Measurements from ENCODE around the gene ECE1.
"Not testable (repeated sequence)": the region's sequence is repeated elsewhere in the genome, so short reads cannot be mapped to it uniquely, and the experiment has no call there.

The ECE1 gene

DNA sequence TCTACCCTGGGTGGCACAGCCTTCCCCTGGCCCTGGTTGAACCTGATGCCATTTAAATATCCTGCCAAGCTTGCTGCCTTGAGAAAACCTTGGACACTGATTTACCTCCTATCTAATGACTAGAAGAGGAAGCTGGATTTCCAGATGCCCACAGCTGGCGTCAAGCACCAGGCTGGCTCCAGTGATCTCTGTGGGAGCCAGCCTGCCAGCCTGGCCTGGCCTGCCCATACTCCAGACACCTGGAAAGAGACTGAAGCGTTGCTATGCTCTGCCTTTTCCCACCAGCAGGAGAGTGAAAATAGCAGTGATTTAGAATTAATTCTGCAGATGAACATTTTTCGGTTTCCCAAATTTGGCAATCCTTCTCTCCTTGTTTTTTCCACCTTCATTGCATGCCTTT, 102.0 kb downstream of the ECE1 start:
- DNase-seq (ENCODE audit: low read depth in 1 of 2, low spot score in 1 of 2), result no peak

DNA sequence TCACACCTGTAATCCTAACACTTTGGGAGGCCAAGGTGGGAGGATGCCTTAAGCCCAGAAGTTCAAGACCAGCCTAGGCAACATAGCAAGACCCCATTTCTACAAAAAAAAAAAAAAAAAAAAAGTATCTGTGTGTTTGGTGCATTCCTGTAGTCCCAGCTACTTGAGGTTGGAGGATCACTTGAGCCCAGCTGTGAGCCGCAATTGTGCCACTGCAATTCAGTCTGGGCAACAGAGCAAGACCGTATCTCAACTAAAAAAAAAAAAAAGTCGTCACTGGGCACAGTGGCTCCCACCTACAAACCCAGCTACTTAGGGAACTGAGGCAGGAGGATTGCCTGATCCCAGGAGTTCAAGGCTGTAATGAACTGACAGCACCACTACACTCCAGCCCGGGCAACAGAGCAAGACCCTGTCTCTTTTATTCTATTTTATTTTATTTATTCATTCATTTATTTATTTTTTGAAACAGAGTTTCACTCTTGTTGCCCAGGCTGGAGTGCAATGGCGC, 105.0 kb downstream of the ECE1 start:
- no peak for DNase-seq (ENCODE audit: low read depth in 1 of 2, low spot score in 1 of 2)

DNA sequence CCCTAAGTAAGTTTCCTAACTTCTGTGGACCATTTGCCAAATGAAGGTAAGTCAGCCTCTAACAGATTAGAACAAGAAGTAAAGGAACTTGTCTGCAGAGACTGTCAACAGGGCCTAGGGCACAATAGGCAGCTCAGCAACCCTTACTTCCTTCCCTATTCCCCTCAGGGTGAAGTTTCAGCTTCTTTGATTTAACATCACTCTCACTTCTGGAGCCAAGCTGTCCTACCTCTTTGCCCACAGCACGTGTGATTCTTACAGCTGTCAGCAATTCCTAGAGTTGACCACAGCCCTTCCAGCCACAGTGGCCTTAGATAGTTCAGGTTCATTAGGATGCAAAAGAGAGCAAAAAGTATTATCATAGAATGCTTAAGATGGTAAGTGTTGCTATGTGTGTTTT, 106.0 kb downstream of the ECE1 start:
- no peak for DNase-seq (ENCODE audit: low read depth in 1 of 2, low spot score in 1 of 2)

DNA sequence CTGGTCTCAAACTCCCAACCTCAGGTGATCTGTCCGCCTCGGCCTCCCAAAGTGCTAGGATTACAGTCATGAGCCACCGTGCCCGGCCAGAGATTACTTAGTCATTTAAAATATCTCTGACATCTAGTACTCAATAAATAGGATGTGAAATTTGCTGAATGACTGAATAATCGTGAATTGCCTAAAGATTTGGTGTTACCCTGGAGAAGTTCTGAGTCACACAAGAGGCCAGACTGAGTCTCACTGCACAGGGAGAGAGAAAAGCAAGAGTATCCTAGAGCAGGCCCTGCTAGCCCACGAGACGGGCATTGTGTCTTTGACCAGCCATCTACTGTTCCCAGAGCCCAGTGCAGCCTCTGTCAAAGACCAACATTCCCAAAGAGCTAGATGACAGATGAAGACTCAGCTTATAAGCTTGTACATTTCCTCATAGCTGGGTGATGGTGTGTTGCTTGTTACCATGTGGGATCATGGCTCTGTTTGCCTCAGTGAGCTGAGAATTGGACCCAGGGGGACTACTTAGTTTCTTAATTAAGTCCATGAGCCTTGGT, 108.0 kb downstream of the ECE1 start:
- DNase-seq (ENCODE audit: low read depth in 1 of 2, low spot score in 1 of 2), result no peak

DNA sequence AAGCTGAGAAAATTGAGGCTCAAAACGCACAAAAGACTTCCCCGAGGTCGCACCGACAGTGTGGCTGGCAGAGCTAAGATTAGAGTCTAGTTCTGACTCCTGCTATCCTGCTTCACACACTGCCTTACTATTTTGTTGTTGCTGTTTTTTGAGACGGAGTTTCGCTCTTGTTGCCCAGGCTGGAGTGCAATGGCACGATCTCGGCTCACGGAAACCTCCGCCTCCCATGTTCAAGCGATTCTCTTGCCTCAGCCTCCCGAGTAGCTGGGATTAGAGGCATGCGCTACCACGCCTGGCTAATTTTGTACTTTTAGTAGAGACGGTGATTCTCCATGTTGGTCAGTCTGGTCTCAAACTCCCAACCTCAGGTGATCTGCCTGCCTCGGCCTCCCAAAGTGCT, 112.0 kb downstream of the ECE1 start:
- DNase-seq (ENCODE audit: low read depth in 1 of 2, low spot score in 1 of 2), result not testable (repeated sequence)

DNA sequence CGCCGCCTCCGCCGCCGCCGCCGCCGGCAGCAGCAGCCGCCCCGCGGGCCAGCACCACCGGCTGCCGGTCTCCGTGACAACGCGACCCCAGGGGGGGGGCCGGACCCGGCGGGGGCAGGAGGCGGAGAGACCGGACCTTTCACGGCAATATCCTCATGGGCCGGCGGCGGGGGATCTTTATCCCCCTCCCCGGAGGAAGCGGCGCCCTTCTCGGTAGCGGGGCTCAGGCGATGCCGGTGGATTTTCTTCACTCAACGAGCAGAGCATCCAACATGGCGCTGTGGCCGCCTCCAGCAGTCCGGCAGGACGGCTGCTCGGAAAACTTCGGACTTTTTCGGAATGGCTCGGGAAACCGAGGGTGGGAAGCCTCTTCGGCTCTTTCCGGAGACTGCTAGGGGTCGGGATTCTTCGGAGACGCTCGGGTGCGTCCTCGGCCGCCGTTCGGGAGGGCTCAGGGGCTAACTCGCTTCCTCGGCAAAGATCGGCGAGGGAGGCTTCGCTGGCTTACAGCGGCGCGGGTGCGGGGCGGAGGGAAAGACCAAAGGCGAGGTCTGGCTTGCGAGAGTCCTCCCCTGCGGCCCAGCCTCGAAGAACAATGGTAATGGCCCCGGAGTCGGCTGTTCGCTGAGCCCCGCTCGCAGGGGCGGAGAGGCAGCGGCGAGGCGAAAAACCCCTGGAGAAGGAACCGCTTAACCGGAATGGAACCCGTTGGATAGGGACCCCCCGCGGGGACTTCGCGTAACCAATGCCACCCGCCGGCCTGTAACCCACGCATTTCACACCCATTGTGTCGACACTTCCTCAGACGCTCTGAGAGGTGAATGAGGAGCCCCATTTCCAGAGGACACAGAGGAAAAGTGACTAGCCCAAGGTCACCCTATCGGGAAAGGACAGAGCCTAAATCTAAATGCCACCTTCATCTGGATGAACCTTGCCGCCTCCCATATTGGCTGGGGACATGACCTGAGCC, 113.4 kb downstream of the ECE1 start, which contains the start of gene EIF4G3:
TSS of gene EIF4G3 (minus strand) at position 312 of the 970 bp plus-strand sequence. CDS start 174,155 bp downstream, outside the sequence.
- peak; percentile 98 to 99 for DNase-seq (ENCODE audit: low read depth in 1 of 2, low spot score in 1 of 2)

DNA sequence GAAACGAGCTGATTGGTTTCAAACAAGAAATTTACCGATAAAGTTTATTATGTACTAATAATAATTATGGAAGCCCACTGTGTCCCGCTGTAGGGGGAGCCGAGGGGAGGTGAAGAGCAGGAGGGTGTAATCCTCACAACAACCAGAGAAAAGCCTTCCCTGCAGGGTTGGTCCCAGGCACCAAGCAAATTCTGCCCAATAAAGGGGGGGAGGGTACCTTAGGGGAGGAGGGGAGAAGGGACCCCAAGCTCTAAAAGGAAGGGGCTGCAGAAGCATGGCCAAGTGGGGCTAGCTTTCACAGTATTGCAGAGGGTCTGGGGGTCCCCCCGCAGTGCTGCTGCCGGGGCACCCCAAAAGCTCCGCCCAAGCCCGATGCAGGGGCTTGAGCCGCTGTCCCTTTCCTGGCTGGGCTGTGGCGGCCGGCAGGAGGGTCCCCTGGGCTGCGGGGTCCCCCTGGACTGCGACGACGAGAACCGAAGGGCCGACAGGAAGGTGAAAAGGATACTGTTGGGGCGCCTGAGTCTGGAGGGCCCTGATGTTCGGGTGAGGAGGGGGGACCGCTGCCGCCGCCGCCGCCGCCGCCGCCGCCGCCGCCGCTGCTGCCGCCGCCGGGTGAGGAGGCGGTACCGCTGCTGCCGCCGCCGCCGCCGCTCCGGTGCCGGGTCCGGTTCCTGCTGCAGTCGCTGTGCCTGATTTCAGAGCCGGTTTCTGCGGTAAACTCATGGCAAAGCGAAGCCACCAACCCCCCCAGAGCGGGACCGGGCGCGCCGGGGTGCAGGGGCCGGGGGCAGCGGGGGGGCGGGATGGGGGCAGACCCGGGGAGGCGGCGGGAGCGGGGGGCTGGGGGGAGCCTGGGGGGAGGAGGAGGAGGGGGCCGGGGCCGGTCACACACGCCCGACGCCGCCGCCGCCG, 114.3 kb downstream of the ECE1 start:
- peak in 1 of 2 donors; percentile 34 for DNase-seq (ENCODE audit: low read depth in 1 of 2, low spot score in 1 of 2)

DNA sequence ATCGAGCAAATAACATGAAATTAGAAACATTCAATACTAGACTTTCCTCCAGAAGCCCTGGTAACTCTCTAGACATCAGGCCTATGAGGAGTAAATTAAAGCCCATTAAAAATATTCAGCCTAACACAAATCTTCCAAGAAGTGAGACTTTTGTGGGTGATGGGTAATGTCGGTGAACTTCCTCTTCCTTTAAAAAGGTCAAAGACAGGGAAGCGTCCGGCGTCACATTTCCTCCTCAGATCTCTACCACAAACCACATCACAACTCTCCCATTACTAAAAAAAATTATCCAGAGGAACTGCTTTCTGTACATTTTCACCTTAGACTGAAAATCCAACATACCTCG, 115.0 kb downstream of the ECE1 start:
- no peak for DNase-seq (ENCODE audit: low read depth in 1 of 2, low spot score in 1 of 2)

DNA sequence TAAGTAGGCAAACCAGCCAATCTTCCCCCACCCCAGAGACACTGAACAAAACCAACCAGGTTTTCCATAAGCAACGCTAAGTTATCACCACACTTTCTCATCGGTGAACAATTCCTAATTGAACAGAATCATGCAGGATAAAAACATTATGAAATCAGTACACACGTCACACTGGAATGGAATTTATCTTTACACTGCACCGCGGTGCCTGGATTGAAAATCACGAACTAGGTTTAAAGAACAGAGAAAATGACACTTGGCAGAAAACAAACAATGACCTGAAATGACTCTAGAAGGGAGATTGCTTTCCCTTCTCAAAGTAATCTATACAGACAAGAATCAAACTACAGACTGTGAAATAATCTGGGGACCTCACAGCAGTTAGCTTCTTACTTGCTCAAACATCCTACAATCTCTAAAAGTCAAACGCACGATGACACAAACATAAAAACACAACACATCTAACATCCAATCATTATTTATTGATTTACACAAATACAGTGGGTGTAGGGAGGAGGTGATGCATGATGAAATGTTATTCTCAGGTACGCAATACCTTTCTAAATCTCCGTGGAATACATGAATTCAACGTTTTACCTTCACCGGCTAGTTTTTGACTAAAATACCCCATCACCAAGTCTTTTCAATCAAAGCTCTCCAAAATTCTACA, 115.5 kb downstream of the ECE1 start:
- no peak for DNase-seq (ENCODE audit: low read depth in 1 of 2, low spot score in 1 of 2)

DNA sequence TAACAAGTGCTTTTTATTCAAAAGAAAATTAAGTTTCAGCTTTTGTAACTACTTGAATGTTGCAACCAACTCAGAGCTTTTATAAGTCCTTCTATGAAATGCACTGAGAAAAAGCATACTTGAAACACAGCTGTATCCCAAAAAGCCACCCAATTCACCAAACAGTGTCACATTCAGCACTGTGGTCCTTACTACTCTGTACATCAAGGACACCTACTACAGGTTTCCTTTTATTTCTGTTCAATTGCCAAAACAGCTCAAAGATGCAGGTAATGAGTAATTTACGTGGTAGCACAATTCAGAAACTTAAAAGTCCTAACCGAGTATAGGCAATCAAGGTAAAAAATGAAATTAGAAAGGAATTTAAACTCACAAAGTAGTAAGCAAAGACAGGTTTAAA, 116.0 kb downstream of the ECE1 start:
- no peak for DNase-seq (ENCODE audit: low read depth in 1 of 2, low spot score in 1 of 2)

DNA sequence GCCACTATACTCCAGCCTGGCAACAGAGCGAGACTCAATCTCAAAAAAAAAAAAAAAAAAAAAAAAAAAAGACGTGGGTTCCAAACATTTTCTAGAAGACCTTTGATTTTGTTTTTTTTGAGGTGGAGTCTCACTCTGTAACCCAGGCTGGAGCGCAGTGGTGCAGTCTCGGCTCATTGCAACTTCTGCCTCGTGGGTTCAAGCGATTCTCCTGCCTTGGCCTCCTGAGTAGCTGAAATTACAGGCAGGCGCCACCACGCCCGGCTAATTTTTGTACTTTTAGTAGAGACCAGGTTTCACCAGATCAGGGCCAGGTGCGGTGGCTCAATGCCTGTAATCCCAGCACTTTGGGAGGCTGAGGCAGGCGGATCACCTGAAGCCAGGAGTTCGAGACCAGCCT, 117.2 kb downstream of the ECE1 start:
- not testable (repeated sequence) for DNase-seq (ENCODE audit: low read depth in 1 of 2, low spot score in 1 of 2)

DNA sequence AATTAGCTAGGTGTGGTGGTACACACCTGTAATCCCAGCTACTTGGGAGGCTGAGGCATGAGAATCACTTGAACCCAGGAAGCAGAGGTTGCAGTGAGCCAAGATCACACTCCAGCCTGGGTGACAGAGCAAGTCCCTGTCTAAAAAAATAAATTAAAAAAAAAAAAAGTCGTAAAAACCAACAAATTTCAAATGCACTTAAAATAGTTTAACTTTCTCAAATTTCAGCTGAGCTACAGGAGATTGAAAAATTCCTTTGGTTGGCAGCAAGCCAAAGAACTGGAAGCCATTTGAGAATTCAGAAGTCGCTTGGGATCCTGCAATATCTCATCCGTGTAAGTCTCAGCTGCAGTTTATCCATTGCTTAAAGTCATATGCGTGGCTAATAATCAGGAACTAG, 119.4 kb downstream of the ECE1 start:
- not testable (repeated sequence) for DNase-seq (ENCODE audit: low read depth in 1 of 2, low spot score in 1 of 2)

DNA sequence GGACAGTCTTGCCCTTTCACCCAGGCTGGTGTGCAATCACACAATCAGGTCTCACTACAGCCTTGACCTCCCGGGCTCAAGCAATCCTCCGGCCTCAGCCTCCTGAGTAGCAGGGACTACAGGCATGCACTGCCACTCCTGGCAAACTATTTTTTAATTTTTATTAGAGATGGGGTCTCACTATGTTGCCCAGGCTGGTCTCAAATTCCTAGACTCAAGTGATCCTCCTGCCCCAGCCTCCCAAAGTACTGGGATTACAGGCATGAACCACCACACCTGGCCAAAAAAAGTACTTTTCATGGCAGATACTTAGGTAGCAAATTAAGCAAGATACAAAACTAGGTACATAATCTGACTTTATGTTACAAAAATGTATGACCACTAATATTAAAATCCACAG, 121.8 kb downstream of the ECE1 start:
- DNase-seq (ENCODE audit: low read depth in 1 of 2, low spot score in 1 of 2), result no peak

Measured in activated T-helper 1 cell treated with anti-CD3 and anti-CD28 coated beads, Interleukin-2, amount 50 U/mL, for 16 hours (primary cell).